Measurements from ENCODE around the gene EFEMP2. TPM values are rescaled to one million over a fixed set of nuclear protein-coding genes. Genes with fewer than 3 reads are reported as not detected.

The EFEMP2 gene
- total and polyA plus RNA-seq, 5 experiments from 2014 or later = 1.8 to 16.9 (median 8.9) TPM; not detected in 1

DNA sequence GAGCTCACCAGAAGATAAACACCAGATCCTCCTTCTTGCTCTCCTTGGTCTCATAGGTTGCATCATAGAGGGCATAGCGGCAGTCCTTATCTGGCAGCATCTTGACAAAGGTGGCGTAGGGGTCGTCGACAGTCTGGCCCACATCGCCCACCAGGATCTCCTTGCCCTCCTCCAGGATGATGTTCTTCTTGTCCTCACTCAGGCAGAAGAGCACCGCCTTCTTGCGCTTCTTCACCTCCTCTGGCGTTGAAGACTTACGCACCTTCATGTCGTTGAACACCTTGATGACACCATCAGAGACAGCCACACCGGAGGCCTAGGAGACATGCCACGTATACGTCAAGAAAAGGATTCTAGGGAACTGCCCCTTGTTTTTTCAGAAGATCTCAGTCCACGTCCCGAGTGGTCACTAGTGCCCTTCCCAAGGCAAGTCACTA, 16.7 kb downstream of the EFEMP2 start:
- Mint-ChIP-seq H3K4me1 (peaks cover 28 to 58% (median 53%) of the 10 kb centered on the region in 4 donors), H3K9me3 (no peaks in the 10 kb centered on the region), H3K4me3 (peak overlapping the region; percentile 87 to 96 (median 94)), H3K27ac (peak overlapping the region in 9 of 10 donors; percentile 79 to 96 (median 92)), H3K27me3 (no peaks in the 10 kb centered on the region), H3K36me3 (peaks cover 4 to 45% (median 28%) of the 10 kb centered on the region in 3 donors)
- POLR2A ChIA-PET = interaction anchor here (1.0 to 12.6 kb wide), 5 partner anchors 8 to 241 kb away, joined by 3 to 405 read pairs (median 5); partner anchors contain the start of genes CCDC85B, CTSW, FIBP and KAT5
- ATAC-seq (no peak), DNase-seq (no peak)

DNA sequence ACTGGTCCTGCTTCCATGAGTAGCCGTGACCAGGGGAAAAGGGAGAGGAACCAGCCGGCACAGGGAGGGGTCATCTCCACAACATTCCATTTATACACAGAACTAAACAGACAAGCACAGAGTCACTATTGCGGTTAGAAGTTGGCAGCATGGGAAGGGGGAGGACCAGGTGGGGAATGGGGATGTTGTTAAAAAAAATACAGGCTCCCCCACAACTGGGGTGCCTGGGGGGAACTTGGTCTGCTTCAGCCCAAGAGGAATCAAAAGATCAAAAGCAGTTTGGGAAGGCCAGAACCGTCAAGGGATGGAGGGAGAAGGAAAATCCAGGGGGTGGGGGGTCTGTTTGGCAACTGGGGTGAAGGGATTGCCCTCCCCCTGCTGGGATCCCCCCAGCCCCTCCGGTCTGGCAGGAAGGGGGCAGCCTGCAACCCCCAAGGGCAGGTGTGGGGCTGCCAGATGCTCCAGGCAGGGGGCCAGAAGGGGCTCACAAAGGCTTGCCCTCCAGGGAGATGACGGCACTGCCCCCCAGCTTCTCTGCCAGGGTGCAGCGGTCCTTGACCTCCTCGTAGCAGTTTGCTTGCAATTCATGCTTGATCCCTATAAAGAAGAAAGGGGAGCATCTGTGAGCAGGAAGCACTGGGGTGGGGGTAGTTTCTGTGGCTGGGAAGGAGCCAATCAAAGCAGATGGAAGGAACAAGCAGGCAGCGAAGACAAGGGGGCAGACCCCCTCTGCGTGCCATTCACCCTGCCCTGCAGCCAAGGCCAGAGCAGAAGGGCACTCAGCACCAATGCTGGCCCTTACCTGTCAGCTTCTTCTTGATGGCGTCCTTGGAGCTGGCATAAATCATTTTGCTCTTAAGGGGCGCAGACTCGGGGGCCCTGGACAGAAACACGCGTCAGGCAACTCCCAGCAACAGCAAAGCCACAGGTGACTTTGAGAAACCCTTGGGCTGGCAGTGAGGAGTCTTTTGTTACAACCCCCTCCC, 17.5 kb downstream of the EFEMP2 start:
- Mint-ChIP-seq H3K4me3 (peak overlapping the region; percentile 51 to 96 (median 92)), H3K9me3 (no peaks in the 10 kb centered on the region), H3K4me1 (peaks cover 23 to 56% (median 50%) of the 10 kb centered on the region in 4 donors), H3K27ac (peak overlapping the region in 7 of 10 donors; percentile 47 to 92 (median 75)), H3K36me3 (peaks cover 4 to 43% (median 28%) of the 10 kb centered on the region in 3 donors), H3K27me3 (no peaks in the 10 kb centered on the region)
- DNase-seq (no peak), ATAC-seq (no peak)
- POLR2A ChIA-PET = interaction anchor here (1.0 to 12.6 kb wide), 2 partner anchors 31 to 143 kb away, joined by 3 to 405 read pairs; partner anchors contain the start of genes CCDC85B, CTSW, FIBP and KAT5

DNA sequence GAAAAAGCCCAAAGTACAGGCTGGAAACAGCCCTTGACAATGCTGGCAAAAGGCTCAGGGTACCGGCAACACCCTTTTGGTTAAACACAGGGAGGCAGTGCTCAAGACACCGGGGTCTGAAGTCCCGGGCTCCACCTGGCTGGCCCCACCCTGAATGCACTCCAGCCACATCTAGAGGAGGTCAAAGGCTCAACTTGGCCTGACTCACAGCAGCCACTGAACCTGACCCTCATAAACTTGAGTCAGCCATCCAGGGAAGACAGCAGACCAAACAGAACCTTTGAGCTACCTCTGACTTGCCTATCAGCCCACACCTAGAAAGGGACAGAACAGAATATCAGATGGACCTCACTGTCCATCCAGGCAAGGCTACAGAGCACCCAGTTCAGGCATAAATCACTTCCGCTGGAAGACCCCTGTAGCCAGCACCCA, 18.4 kb downstream of the EFEMP2 start:
- POLR2A ChIA-PET = no interaction called here
- Mint-ChIP-seq H3K36me3 (peaks cover 4 to 43% (median 28%) of the 10 kb centered on the region in 3 donors), H3K4me1 (peaks cover 18 to 50% (median 47%) of the 10 kb centered on the region in 4 donors), H3K27ac (peak overlapping the region in 8 of 10 donors; percentile 40 to 91 (median 76)), H3K9me3 (no peaks in the 10 kb centered on the region), H3K4me3 (peak overlapping the region in 8 of 10 donors; percentile 14 to 95 (median 51)), H3K27me3 (no peaks in the 10 kb centered on the region)
- no peak for DNase-seq
- ATAC-seq = no peak

DNA sequence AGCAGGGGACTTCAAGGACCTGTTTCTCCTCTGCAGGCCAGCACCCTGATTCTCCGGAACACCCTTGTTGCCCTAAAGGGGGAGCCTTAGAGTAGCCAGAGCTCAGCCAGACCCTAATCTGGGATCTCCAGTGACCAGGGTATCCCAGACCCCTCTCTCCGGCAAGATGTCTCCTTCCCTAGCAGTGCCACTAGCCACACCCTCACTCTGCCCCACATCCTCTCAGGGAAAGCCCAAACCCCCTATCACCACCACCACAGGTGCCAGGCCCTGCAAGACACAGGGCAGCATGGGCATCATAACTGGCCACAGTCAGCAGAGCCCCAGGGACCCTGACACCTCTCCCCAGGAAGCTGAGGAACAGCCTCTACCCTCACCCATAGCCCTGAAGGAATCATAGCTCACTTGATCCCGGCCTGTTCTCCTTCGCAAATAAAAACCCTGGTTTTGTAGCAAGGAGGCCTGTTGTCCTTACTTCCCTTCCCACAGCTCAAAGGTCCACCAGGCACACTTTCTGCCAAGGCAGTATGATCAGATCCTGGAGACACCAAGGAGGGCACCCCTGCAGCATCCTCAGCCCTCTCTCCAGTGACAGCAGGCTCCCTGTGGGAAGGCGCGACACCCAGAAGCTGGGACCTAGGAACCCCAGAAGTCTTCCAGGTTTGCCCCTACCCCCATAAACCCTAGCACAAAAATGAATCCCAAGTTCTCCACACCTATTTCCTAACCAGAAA, 19.2 kb downstream of the EFEMP2 start:
- Mint-ChIP-seq H3K4me1 (peaks cover 13 to 47% (median 41%) of the 10 kb centered on the region in 4 donors), H3K27me3 (no peaks in the 10 kb centered on the region), H3K9me3 (no peaks in the 10 kb centered on the region), H3K4me3 (peak overlapping the region in 5 of 10 donors; percentile 18 to 72 (median 35)), H3K27ac (peak overlapping the region in 6 of 10 donors; percentile 31 to 91 (median 74)), H3K36me3 (peaks cover 4 to 43% (median 28%) of the 10 kb centered on the region in 3 donors)
- DNase-seq (no peak), ATAC-seq (no peak)
- POLR2A ChIA-PET = interaction anchor here (1.5 kb wide), 1 partner anchor 142 kb away, joined by 4 read pairs; no protein-coding TSS in a partner anchor

DNA sequence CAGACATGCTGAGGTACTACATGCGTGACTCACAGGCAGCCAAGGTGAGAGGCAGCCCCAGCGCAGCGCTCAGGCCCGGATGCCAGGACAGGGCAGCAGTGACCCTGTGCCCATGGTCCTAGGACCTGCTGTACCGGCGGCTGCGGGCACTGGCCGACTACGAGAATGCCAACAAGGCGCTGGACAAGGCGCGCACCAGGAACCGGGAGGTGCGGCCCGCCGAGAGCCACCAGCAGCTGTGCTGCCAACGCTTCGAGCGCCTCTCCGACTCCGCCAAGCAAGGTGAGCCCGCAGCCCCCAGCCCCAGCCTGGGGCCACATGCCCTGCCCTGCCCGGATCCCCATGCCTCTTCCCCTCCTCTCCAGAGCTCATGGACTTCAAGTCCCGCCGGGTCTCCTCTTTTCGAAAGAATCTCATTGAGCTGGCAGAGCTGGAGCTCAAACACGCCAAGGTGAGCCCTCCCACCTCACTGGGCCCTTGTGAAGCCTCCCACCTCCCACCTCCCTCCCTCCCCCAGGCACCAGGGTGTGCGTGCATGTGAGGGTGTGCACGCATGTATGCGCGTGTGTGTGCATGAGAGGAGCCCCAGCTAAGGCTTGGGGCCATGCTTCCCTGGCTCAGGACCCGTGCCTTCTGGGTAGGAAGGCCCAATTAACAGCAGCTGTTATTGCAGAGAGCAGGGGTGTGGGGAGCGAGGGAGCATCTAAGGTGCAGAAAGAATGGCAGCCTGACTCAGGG, 19.9 kb downstream of the EFEMP2 start:
- peak overlapping the region in 2 of 10 donors; percentile 4 to 24 for H3K27ac Mint-ChIP-seq
- no peak for DNase-seq
- H3K9me3 Mint-ChIP-seq = no peaks in the 10 kb centered on the region
- peaks cover 11 to 46% (median 38%) of the 10 kb centered on the region in 4 donors for H3K4me1 Mint-ChIP-seq
- no peak for ATAC-seq
- POLR2A ChIA-PET = interaction anchor here (1.2 to 1.5 kb wide), 2 partner anchors 19 to 141 kb away, joined by 3 to 4 read pairs; partner anchors contain the start of gene SNX32
- H3K36me3 Mint-ChIP-seq = peaks cover 4 to 43% (median 28%) of the 10 kb centered on the region in 3 donors
- H3K4me3 Mint-ChIP-seq = no peak overlapping the region
- H3K27me3 Mint-ChIP-seq = no peaks in the 10 kb centered on the region

DNA sequence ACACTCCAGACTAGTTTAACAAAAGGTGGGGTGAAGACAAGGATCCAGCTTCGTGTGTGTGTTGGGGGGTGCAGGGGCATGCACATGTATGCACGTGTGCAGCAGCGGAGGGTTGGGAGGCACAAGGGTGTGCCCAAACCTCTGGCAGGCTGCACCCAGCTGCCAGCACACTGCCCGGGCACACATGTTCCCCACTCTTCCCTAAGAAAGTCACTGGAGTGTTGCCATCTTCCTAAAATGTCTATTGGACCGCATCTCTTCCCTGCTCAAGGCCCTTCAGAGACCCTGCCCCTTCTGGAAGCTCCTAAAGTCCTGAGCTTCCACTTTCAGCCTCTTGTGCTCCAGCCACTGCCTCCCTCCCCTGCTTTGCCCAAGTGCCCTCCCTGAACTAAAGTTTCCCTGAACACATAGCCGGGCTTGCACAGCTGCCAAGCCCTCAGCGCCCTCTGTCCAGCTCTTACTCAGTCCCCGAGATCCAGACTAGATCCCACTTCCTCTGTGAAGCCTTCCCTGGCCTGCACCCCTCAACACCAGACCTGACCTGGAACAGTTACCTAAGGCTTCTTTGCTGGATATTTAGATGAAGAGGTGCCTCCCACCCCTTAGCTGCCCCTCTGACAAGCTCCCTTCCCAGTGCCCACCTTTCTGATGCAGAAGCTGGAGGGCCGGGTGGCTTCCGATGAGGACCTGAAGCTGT, 20.6 kb downstream of the EFEMP2 start:
- peaks cover 4 to 43% (median 28%) of the 10 kb centered on the region in 3 donors for H3K36me3 Mint-ChIP-seq
- H3K27me3 Mint-ChIP-seq = no peaks in the 10 kb centered on the region
- POLR2A ChIA-PET = interaction anchor here (0.6 to 1.2 kb wide), 5 partner anchors 8 to 201 kb away, joined by 3 to 7 read pairs (median 3); partner anchors contain the start of genes CCDC85B and SNX32
- peaks cover 11 to 46% (median 38%) of the 10 kb centered on the region in 4 donors for H3K4me1 Mint-ChIP-seq
- DNase-seq (no peak), ATAC-seq (no peak)
- H3K4me3 Mint-ChIP-seq = peak overlapping the region in 2 of 10 donors; percentile 6 to 80
- no peaks in the 10 kb centered on the region for H3K9me3 Mint-ChIP-seq
- H3K27ac Mint-ChIP-seq = peak overlapping the region in 5 of 10 donors; percentile 4 to 80 (median 43)

DNA sequence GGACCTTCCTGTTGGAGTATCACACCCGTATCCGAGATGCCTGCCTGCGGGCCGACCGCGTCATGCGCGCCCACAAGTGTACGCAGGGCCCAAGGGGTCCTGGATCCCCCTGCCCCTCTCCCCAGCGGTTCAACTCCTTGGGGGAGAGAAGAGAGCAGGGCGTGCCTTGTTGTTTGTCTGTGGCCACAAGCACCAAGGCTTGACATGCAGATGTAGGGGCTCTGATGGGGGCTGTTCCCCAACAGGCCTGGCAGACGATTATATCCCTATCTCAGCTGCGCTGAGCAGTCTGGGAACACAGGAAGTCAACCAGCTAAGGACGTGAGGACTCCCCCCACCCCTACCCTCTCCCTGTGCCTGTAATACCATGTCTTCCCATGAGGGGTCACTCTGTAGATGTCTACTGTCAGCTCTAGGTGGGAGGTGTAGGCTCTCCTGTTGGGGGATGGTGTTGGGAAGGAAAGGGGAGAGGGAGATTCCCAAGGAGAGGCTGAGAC, 21.5 kb downstream of the EFEMP2 start:
- no peak for DNase-seq
- POLR2A ChIA-PET = interaction anchor here (0.6 to 1.2 kb wide), 6 partner anchors 8 to 202 kb away, joined by 3 to 7 read pairs (median 3); partner anchors contain the start of gene CCDC85B
- Mint-ChIP-seq H3K4me3 (no peak overlapping the region), H3K27ac (peak overlapping the region in 3 of 10 donors; percentile 36 to 65 (median 40)), H3K27me3 (no peaks in the 10 kb centered on the region), H3K4me1 (peaks cover 6 to 38% (median 29%) of the 10 kb centered on the region in 4 donors), H3K9me3 (no peaks in the 10 kb centered on the region), H3K36me3 (peaks cover 4 to 35% (median 23%) of the 10 kb centered on the region in 3 donors)
- ATAC-seq = peak in 1 of 2 donors; percentile 10

DNA sequence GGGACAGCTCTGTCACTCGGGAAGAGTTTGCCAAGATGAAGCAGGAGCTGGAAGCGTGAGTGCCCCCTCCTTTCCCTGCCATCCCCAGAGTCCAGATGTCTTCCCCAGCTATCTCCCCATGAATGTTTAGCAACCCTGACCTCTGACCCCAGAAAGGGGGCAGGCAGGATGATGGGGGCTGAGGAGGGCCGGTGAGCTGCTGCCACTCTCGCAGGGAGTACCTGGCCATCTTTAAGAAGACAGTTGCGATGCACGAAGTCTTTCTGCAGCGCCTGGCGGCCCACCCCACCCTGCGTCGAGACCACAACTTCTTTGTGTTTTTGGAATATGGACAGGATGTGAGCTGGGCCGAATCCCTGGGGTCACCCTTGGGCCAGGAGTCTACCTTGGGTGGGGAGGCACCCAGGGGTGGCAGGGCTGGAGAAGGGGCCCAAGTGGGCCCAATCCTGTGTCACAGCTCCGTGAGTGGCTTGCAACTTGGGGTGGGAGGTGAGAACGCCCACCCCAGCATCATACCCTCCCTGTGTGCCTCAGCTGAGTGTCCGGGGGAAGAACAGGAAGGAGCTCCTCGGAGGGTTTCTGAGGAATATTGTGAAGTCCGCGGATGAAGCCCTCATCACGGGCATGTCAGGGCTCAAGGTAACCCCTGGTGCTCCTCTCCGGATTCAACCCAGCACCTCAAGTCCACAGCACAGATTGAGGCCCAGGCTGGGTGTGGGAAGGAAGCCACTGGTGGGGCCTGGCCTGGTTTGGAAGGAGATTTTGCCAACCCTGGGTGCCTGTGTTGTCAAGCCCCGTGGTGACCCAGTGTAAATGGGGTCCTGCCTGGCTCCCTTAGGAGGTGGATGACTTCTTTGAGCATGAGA, 22.1 kb downstream of the EFEMP2 start:
- Mint-ChIP-seq H3K4me1 (peaks cover 6 to 31% (median 24%) of the 10 kb centered on the region in 4 donors), H3K27ac (peak overlapping the region in 2 of 10 donors; percentile 36 to 40), H3K4me3 (no peak overlapping the region), H3K36me3 (peaks cover 4 to 29% (median 20%) of the 10 kb centered on the region in 3 donors), H3K9me3 (no peaks in the 10 kb centered on the region), H3K27me3 (no peaks in the 10 kb centered on the region)
- no peak for DNase-seq
- POLR2A ChIA-PET = interaction anchor here (0.6 to 1.6 kb wide), 4 partner anchors 9 to 71 kb away, joined by 3 to 8 read pairs (median 6); partner anchors contain the start of gene MUS81
- ATAC-seq = peak in 1 of 2 donors; percentile 15

DNA sequence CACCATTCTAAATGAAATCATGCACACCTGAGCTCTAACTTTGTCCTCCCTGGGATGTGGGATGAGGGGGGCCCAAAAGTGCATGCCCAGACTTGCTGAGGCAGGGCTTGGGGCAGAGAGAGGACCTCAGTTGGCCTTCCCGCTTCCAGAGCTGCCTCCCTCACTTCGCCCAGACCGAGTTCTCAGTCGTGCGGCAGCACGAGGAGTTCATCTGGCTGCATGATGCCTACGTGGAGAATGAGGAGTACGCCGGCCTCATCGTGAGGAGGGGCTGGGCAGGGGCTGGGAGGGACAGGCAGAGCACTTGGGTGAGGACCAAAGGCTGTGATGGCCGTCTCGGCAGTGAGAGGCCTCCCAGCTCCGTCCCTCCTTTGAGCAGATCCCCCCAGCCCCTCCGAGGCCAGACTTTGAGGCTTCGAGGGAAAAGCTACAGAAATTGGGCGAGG, 22.8 kb downstream of the EFEMP2 start:
- H3K4me1 Mint-ChIP-seq = peaks cover 4 to 27% (median 19%) of the 10 kb centered on the region in 4 donors
- ATAC-seq (peak in 1 of 2 donors; percentile 6), DNase-seq (no peak)
- no peaks in the 10 kb centered on the region for H3K27me3 Mint-ChIP-seq
- H3K27ac Mint-ChIP-seq = peak overlapping the region in 1 of 10 donors; percentile 73
- H3K9me3 Mint-ChIP-seq = no peaks in the 10 kb centered on the region
- peaks cover 4 to 23% (median 19%) of the 10 kb centered on the region in 3 donors for H3K36me3 Mint-ChIP-seq
- H3K4me3 Mint-ChIP-seq = no peak overlapping the region
- POLR2A ChIA-PET = interaction anchor here (1.4 to 1.6 kb wide), 2 partner anchors 10 to 17 kb away, joined by 7 to 8 read pairs; partner anchors contain the start of gene MUS81

DNA sequence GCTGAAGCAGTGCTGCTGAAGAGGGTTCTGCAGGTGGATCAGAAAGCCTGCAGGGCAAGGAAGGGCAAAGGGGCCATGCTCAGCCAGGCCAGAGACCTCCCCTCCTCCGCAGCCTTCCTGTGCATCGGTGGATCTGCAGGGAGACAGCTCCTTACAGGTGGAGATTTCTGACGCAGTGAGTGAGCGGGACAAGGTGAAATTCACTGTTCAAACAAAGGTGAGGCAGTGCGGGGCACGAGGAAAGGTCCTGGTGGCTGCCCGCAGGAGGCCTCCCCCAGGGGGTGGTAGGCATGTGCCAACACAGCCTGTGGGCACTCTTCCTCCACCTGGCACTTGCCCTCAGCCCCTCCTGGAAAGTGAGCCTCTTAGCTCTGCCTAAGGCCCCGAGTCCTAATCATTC, 23.2 kb downstream of the EFEMP2 start:
- DNase-seq = no peak

More for the DNA sequence above, 23.2 kb downstream of the EFEMP2 start:
- no peaks in the 10 kb centered on the region for H3K27me3 Mint-ChIP-seq
- no peak overlapping the region for H3K4me3 Mint-ChIP-seq
- peaks cover 1 to 18% (median 17%) of the 10 kb centered on the region in 3 donors for H3K36me3 Mint-ChIP-seq
- POLR2A ChIA-PET = interaction anchor here (1.4 to 1.6 kb wide), 2 partner anchors 10 to 17 kb away, joined by 7 to 8 read pairs; partner anchors contain the start of gene MUS81
- H3K4me1 Mint-ChIP-seq = peaks cover 1 to 23% (median 15%) of the 10 kb centered on the region in 4 donors
- peak overlapping the region in 1 of 10 donors; percentile 48 for H3K27ac Mint-ChIP-seq
- H3K9me3 Mint-ChIP-seq = no peaks in the 10 kb centered on the region
- peak in 1 of 2 donors; percentile 13 for ATAC-seq

Data from naive thymus-derived CD8-positive, alpha-beta T cell (primary cell).